Measurements from ENCODE around the gene HOXB1. TPM values are rescaled to one million over a fixed set of nuclear protein-coding genes. Genes with fewer than 3 reads are reported as not detected.

Gene HOXB1
- total and polyA plus RNA-seq, 2 of the 8 experiments (the other 6 are each of a cell fraction or from before 2014, with no cell fraction given) = not detected

- no peak for TF ChIP-seq USF2 (IDR thresholded peaks at IDR 0.05; ENCODE audit: low read length)
- peak; percentile 77 for TF ChIP-seq TEAD4 (IDR thresholded peaks at IDR 0.05; ENCODE audit: low read depth, low read length)
- TF ChIP-seq RBBP5 (IDR thresholded peaks at IDR 0.05; ENCODE audit: borderline replicate concordance, low read depth, low read length) = no peak
- peak; percentile 51; the same call in 1 of the 2 replicates for TF ChIP-seq TBP (IDR thresholded peaks at IDR 0.05; ENCODE audit: low read depth, low read length)
- peak; percentile 60; the same call in 1 of the 2 replicates for TF ChIP-seq YY1 (IDR thresholded peaks at IDR 0.05; ENCODE audit: low read depth, low read length)
- no peak for TF ChIP-seq CEBPB (IDR thresholded peaks at IDR 0.05; ENCODE audit: low read depth, low read length)
- no peak for TF ChIP-seq SAP30 (IDR thresholded peaks at IDR 0.05; ENCODE audit: insufficient read depth, insufficient replicate concordance, low read length)
- peak; percentile 65 to 80 for TF ChIP-seq RAD21 (IDR thresholded peaks at IDR 0.05 in 1 of 2, conservative IDR thresholded peaks at IDR 0.05 in 1 of 2; ENCODE audit: low read depth in 2 of 2, low read length in 2 of 2)
- no peak for TF ChIP-seq CHD2 (IDR thresholded peaks at IDR 0.05; ENCODE audit: low read length)
- peak; percentile 76 for TF ChIP-seq SUZ12 (IDR thresholded peaks at IDR 0.05; ENCODE audit: low read length)
- peak; percentile 71 for TF ChIP-seq E2F6 (IDR thresholded peaks at IDR 0.05)
- peak; percentile 69; the same call in 1 of the 2 replicates for TF ChIP-seq TCF12 (IDR thresholded peaks at IDR 0.05; ENCODE audit: low read depth, low read length)
- peak; percentile 67 to 76 (median 69) for TF ChIP-seq CTCF (IDR thresholded peaks at IDR 0.05; ENCODE audit: control extremely low read depth in 1 of 3, insufficient read depth in 1 of 3, low read depth in 1 of 3, low read length in 3 of 3)
- TF ChIP-seq JUND (IDR thresholded peaks at IDR 0.05; ENCODE audit: low read length) = no peak
- peak; percentile 28 for TF ChIP-seq KDM4A (IDR thresholded peaks at IDR 0.05; ENCODE audit: low read depth, low read length, severe bottlenecking)
- TF ChIP-seq POLR2A (IDR thresholded peaks at IDR 0.05; ENCODE audit: control extremely low read depth in 1 of 2, low read depth in 2 of 2, low read length in 2 of 2) = no peak
- TF ChIP-seq CHD1 (IDR thresholded peaks at IDR 0.05; ENCODE audit: low read depth, low read length) = no peak
- peak in 1 of 2 experiments; percentile 67; a peak in 1 of 4 replicates for TF ChIP-seq HDAC2 (IDR thresholded peaks at IDR 0.05; ENCODE audit: borderline replicate concordance in 1 of 2, low read depth in 2 of 2, low read length in 2 of 2)
- TF ChIP-seq ASH2L (IDR thresholded peaks at IDR 0.05; ENCODE audit: low read length) = peak; percentile 53
These were observed 38.2 kb downstream of the HOXB1 start (continued) for GRCh38 chr17:48492401-48493298.
